Neuron (in vitro differentiated cells): Measurements from ENCODE around the gene GLE1.

Source experiments
- H2AFZ ChIP-seq: one replicate; pipeline ENCODE4 v1.6.1; 2013; ENCODE audit warnings: low read depth, mild to moderate bottlenecking, inconsistent platforms, low read length, moderate library complexity
- H3K27me3 ChIP-seq: one replicate; pipeline ENCODE4 v1.6.1; 2013; ENCODE audit warnings: low read length; ENCODE audit not compliant: insufficient read depth
- H3K36me3 ChIP-seq: one replicate; pipeline ENCODE4 v1.6.1; 2013; ENCODE audit warnings: low read length; ENCODE audit not compliant: insufficient read depth
- H3K4me1 ChIP-seq: one replicate; pipeline ENCODE4 v1.6.1; 2013; ENCODE audit warnings: low read length; ENCODE audit not compliant: insufficient read depth
- H3K4me3 ChIP-seq: 2 replicates; pipeline ENCODE4 v1.5.1; 2013; ENCODE audit warnings: mild to moderate bottlenecking, low read length, moderate library complexity
- H3K9me3 ChIP-seq: one replicate; pipeline ENCODE4 v1.6.1; 2013; ENCODE audit warnings: low read length

Gene GLE1

DNA sequence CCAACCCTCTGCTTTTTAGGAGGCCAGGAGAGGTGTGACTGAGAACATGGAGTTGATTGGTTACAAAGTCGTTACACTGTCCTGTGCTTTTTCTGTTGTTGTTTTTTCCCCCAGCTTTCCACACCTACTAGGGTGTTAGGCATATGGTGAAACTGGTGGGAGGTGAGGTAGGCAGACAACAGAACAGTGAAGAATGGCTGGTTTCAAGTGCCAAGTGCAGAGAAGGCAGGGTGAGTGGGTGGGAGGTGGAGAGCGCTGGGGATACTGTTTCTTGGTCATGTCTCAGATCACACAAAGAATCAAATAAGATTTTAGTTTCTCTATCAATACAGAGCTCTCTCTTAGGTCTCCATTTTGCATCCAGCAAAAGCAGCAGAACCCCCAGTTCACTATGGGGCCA lies 45.7 kb downstream of the GLE1 start:
- Histone ChIP-seq H3K27me3 (no peaks in the 10 kb centered on the region), H3K36me3 (no peaks in the 10 kb centered on the region), H2AFZ (peak overlapping the region; percentile 90), H3K9me3 (no peaks in the 10 kb centered on the region), H3K4me1 (peaks cover 32% of the 10 kb centered on the region), H3K4me3 (peak overlapping the region; percentile 87)

GRCh38 chr9:128550770-128551656 lies 46.5 kb downstream of the GLE1 start:
- Histone ChIP-seq H3K4me3 (peak overlapping the region; percentile 87), H3K4me1 (peaks cover 36% of the 10 kb centered on the region), H3K27me3 (no peaks in the 10 kb centered on the region), H3K36me3 (no peaks in the 10 kb centered on the region), H3K9me3 (no peaks in the 10 kb centered on the region), H2AFZ (peak overlapping the region; percentile 90)

DNA sequence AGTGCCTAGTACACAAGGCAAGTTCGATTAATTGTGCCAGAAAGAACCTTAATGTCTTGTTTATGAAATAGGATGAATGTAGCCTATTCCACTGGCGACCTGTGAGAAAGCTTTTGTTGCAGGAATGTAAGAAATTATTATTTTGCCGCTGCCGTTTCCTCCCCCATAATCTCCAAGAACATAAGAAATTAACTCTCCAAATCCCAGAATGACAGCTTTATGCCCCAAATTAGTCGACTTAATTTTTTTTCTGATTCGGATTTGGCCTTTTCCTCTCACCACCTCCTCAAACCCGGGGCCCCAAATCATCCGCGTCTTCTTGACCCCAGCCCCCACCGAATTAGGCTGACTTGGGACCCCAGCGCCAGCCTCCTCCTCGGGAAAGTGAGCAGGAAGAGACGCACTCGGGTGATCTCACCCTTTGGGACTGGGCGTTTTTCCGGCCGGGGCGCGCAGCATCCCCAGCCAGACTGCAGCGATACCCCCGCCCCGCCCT lies 47.2 kb downstream of the GLE1 start:
- H2AFZ ChIP-seq, result peak overlapping the region; percentile 90
- no peaks in the 10 kb centered on the region for H3K9me3 ChIP-seq
- no peaks in the 10 kb centered on the region for H3K27me3 ChIP-seq
- peak overlapping the region; percentile 87 for H3K4me3 ChIP-seq
- peaks cover 2% of the 10 kb centered on the region for H3K36me3 ChIP-seq
- H3K4me1 ChIP-seq, result peaks cover 40% of the 10 kb centered on the region

DNA sequence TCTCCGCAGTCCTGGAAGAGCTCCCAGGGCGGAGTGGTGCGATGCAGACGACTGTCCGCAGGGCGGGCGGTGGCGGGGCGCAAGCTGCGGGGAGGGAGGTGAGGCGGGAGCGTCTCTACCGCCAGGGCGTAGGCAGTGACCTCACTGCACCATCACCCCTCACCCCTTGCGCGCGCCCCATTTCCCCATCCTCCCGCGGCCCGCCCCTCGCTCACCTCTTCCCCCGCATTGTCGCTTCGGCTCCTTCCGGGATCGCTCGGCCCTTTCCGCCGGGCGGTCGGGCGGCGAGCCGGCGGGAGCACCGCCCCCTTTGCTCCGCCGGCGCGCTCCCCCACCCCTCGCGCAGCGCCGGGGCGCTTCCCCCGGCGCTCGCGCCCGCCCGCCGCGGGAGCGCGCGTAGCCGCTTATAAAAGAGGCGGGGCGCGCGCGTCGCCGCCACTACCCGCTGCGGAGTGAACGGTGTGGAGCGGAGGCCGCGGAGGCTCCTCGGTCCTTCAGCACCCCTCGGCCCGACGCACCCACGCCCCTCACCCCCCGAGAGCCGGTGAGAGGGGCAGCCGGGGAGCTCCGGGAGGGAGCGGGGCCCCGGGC lies 47.7 kb downstream of the GLE1 start, which contains the start of gene SPTAN1:
TSS of gene SPTAN1 (plus strand) at position 435 of the 591 bp plus-strand sequence. CDS start 14,154 bp downstream, outside the sequence.
- Histone ChIP-seq H3K9me3 (no peaks in the 10 kb centered on the region), H3K4me3 (peak within 1 kb of the TSS; percentile 87)

DNA sequence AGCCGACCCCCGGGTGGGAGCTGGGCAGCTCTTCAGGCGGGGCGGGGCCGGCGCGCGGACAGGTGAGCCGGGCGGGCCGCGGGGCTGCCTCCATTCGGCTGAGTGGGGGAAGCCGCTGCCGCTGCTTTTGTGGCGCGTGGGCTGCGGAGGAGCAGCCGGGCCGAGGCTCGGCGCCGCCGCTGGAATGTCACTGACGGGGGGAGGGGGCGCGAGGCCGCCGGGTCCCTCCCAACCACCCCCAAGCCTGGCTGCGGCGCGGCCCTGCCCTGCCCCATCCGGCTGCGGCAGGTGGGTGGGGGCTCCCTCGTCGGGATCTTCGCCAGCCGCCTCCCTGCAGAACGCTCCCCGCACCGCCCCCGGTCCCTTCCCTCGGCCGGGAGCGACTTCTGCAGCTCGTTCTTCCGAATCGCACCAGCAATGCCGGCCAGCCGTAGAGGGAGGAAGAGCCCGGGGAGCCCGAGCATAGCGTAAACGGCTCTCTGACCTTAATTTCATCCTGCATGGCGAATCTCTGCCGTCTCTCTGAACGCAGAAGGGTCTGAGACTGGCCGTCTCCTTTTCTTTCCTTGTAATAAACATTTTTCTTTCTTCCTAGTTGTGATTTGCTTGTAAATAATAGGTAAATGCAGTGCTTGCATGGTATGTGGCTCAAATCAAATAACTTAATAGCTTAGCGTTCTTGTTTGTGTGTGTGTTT lies 48.4 kb downstream of the GLE1 start:
- Histone ChIP-seq H2AFZ (no peak overlapping the region), H3K4me3 (peak overlapping the region; percentile 87), H3K9me3 (no peaks in the 10 kb centered on the region), H3K36me3 (peaks cover 2% of the 10 kb centered on the region), H3K4me1 (peaks cover 46% of the 10 kb centered on the region), H3K27me3 (no peaks in the 10 kb centered on the region)

More for the DNA sequence above, 47.7 kb downstream of the GLE1 start, which contains the start of gene SPTAN1:
- H3K4me1 ChIP-seq, result peaks cover 46% of the 10 kb centered on the region
- H3K36me3 ChIP-seq, result peaks cover 2% of the 10 kb centered on the region
- no peaks in the 10 kb centered on the region for H3K27me3 ChIP-seq
- peak within 1 kb of the TSS; percentile 90 for H2AFZ ChIP-seq

GRCh38 chr9:128553728-128554127 lies 49.2 kb downstream of the GLE1 start:
- Histone ChIP-seq H3K36me3 (peaks cover 2% of the 10 kb centered on the region), H3K27me3 (no peaks in the 10 kb centered on the region), H3K4me1 (peaks cover 54% of the 10 kb centered on the region), H3K4me3 (peak overlapping the region; percentile 87), H2AFZ (no peak overlapping the region), H3K9me3 (no peaks in the 10 kb centered on the region)

DNA sequence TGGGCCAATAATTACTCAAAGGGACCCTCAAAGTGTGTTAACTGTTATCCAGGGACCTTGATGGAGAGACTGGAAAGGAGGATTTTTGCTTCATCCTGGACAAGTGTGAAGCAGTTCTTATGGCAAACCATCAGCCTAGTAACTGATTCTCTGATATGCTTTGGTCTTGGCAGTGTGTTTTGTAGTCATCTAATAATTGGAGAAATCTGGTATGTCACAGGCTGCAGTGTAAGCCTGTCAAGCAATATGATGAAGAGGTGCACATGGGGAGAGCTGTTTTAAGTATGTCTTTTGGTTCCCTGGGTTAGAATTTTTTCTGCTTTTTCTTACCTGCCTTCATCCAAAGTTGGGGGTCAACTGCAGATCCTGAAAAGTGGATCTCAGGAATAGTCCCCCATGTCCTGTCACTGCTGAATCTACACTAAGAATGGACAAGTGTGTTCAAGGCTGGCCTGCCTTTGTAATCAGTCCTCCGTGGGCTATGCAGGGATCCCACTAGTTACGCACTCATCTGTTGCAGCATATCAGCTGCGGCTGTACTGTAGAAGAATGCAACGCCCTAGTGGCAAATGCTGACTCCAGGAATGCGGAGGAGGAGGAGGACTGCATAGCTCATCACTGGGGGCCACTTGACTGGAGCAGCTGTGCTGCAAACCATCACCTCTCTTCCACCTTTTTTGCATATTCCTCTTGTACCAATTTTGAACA lies 49.8 kb downstream of the GLE1 start:
- Histone ChIP-seq H2AFZ (no peak overlapping the region), H3K27me3 (no peaks in the 10 kb centered on the region), H3K4me1 (peaks cover 60% of the 10 kb centered on the region), H3K4me3 (peak overlapping the region; percentile 87), H3K9me3 (no peaks in the 10 kb centered on the region), H3K36me3 (peaks cover 2% of the 10 kb centered on the region)

DNA sequence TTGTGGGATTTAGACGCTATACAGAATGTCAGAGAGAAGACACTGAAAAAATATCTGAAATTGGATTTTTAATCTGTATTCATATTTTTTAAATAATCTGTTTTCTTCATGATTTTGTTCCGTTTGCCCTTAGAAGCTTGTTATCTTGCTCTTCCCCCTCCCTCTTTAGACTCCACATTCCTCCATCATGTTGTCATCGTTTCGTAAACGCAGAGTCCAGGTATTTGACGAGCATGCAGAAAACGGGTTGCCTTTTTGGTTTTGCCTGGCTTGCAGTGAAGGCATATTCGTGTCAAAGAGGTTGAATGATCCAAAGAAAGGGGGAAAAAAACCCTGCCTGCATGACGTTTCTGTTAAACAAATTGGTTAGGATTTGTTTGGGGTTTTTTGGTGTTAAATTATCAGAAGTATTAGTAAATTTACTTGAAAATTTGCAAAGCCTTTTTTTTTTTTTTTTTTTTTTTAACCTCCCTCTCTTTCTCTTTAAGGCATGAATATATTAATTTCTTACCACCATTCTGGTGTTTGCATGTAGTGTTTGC lies 50.7 kb downstream of the GLE1 start:
- H3K27me3 ChIP-seq, result no peaks in the 10 kb centered on the region
- H3K36me3 ChIP-seq, result peaks cover 2% of the 10 kb centered on the region
- no peaks in the 10 kb centered on the region for H3K9me3 ChIP-seq
- H2AFZ ChIP-seq, result no peak overlapping the region
- peak overlapping the region; percentile 87 for H3K4me3 ChIP-seq
- peaks cover 56% of the 10 kb centered on the region for H3K4me1 ChIP-seq

DNA sequence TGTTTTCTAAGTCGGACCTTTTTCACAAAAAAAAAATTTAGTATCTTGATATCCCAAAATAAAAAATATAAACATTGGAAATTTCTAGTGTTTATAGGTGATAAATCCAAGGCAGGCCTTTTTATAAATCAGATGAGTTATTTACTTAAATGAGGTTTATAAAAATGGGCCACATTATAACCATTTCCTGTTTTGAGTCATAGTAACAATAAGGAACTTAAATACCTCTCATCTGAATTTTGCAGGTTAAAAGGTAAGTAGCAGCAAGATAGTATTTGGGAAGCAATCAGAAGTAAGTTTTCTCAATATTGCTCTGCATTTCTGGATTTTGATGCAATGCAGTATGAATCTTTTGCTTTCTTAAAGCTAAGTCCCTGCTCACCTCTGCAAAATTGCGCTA lies 51.8 kb downstream of the GLE1 start:
- Histone ChIP-seq H3K4me3 (no peak overlapping the region), H3K36me3 (peaks cover 2% of the 10 kb centered on the region), H3K9me3 (no peaks in the 10 kb centered on the region), H3K27me3 (no peaks in the 10 kb centered on the region), H2AFZ (no peak overlapping the region), H3K4me1 (peaks cover 49% of the 10 kb centered on the region)

DNA sequence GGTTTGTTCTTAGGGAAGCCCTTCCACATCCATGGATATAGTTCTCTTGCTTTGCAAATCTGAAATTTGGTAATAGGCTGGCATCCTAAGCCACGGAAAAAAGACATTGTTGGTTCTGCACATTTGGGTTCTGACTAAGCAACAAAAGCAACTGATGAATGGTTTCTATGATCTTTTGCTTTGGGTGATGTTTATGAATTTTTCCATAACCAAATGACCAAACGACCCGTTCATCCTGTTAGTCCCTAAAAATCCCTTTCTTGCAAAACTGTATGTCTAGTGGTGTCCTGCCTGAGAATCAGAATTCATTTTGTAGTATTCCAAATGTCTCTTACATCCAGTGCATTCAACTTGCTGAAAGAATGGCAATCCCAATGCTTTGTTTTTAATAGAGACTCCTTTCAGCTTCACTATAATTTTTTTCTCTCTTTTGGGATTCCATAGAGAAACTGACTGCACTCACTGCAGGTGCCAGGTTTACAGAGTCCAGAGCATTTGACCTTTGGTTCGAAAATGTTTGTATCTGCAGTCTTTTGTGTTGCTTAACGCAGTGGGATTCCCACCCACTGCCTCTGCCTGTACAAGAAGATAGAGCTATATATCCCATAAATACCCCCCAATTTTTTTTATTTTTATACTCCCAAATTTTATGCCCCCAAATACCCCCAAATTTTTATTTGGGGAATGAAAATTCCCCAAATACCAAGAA lies 52.6 kb downstream of the GLE1 start:
- Histone ChIP-seq H3K4me1 (peaks cover 45% of the 10 kb centered on the region), H3K27me3 (no peaks in the 10 kb centered on the region), H3K4me3 (no peak overlapping the region), H3K9me3 (no peaks in the 10 kb centered on the region), H2AFZ (no peak overlapping the region), H3K36me3 (peaks cover 5% of the 10 kb centered on the region)

GRCh38 chr9:128558431-128559310 lies 54.2 kb downstream of the GLE1 start:
- Histone ChIP-seq H3K36me3 (peaks cover 9% of the 10 kb centered on the region), H2AFZ (no peak overlapping the region), H3K9me3 (no peaks in the 10 kb centered on the region), H3K4me1 (peaks cover 45% of the 10 kb centered on the region), H3K4me3 (no peak overlapping the region), H3K27me3 (no peaks in the 10 kb centered on the region)
